ACHN (cell line): ENCODE measurements around the gene TTC31.
"Not testable (repeated sequence)": the region's sequence is repeated elsewhere in the genome, so short reads cannot be mapped to it uniquely, and the experiment has no call there.

Experiments
- DNase-seq: peaks from one replicate; pipeline ENCODE4 v3.0.0-alpha.2; 2015
- in situ Hi-C: cut with HindIII; loops from 2 replicates; pipeline ENCODE4 v1.10.0; 2017; ENCODE audit warnings: low sequenced_read_pairs, low pct_ligation_motif_present, low pct_unique_long_range_greater_than_20kb

TTC31 gene

GRCh38 chr2:74474899-74475298, 8.0 kb upstream of the TTC31 start:
- no peak for DNase-seq
- in situ Hi-C loops = no loop called here

GRCh38 chr2:74481431-74481830, 1.4 kb upstream of the TTC31 start:
- in situ Hi-C loops = no loop called here
- no peak for DNase-seq

- in situ Hi-C loops = no loop called here
- DNase-seq = no peak
Measured at GRCh38 chr2:74481961-74482800, 700 bp upstream of the TTC31 start.

GRCh38 chr2:74483675-74484164, 839 bp downstream of the TTC31 start:
- DNase-seq, in situ Hi-C loops: not testable (repeated sequence)

GRCh38 chr2:74486141-74486540, 3.3 kb downstream of the TTC31 start:
- in situ Hi-C loops = no loop called here

GRCh38 chr2:74488643-74489481, 6.0 kb downstream of the TTC31 start:
- DNase-seq = no peak
- in situ Hi-C loops = no loop called here

More at GRCh38 chr2:74486141-74486540, 3.3 kb downstream of the TTC31 start:
- no peak for DNase-seq

GRCh38 chr2:74489906-74490305, 7.0 kb downstream of the TTC31 start:
- DNase-seq = no peak
- in situ Hi-C loops = no loop called here

GRCh38 chr2:74491648-74492544, 9.0 kb downstream of the TTC31 start:
- no peak for DNase-seq
- in situ Hi-C loops = no loop called here

GRCh38 chr2:74493546-74493945, 10.7 kb downstream of the TTC31 start:
- DNase-seq = no peak
- in situ Hi-C loops = no loop called here

- no peak for DNase-seq
- in situ Hi-C loops = no loop called here
Measured at GRCh38 chr2:74495440-74495839, 12.6 kb downstream of the TTC31 start.

- no peak for DNase-seq
- in situ Hi-C loops = no loop called here
Measured at GRCh38 chr2:74496997-74497776, 14.3 kb downstream of the TTC31 start.

GRCh38 chr2:74497777-74498499, 15.1 kb downstream of the TTC31 start:
- no peak for DNase-seq
- in situ Hi-C loops = no loop called here

GRCh38 chr2:74498500-74499266, 15.8 kb downstream of the TTC31 start:
- in situ Hi-C loops = no loop called here

GRCh38 chr2:74499267-74499939, 16.5 kb downstream of the TTC31 start, which contains the start of gene LBX2:
LBX2 (minus strand) TSS chr2:74499603; CDS start chr2:74499537, 66 bp downstream.
- in situ Hi-C loops = no loop called here
- DNase-seq = no peak

More at GRCh38 chr2:74498500-74499266, 15.8 kb downstream of the TTC31 start:
- DNase-seq = no peak

GRCh38 chr2:74499940-74500577, 17.2 kb downstream of the TTC31 start:
- DNase-seq = no peak
- in situ Hi-C loops = no loop called here
